Ovary (tissue), 9 donors: ENCODE results near the gene CR1L. TPM values are rescaled to one million over a fixed set of nuclear protein-coding genes. Genes with fewer than 3 reads are reported as not detected.
"Not testable (repeated sequence)": the region's sequence is repeated elsewhere in the genome, so short reads cannot be mapped to it uniquely, and the experiment has no call there.

ENCODE experiments used
- DNase-seq, 5 donors: peaks; one replicate each; pipeline ENCODE4 v3.0.0-alpha.2; 2019 to 2020
- H3K27ac ChIP-seq, 2 donors: fragments of 200-600 bp; one replicate each; pipeline versions ENCODE4 v1.5.1 to v1.8.0; 2019 to 2022
- H3K27me3 ChIP-seq: fragments of 200-600 bp; one replicate; pipeline ENCODE4 v1.8.0; 2022
- H3K36me3 ChIP-seq: fragments of 200-600 bp; sonication (generic); one replicate; pipeline ENCODE4 v1.5.1; 2019
- H3K4me1 ChIP-seq: one replicate; pipeline ENCODE4 v1.8.1; 2013; ENCODE audit warnings: mild to moderate bottlenecking, moderate library complexity; ENCODE audit not compliant: insufficient read depth
- H3K4me3 ChIP-seq: fragments of 200-600 bp; sonication (generic); one replicate; pipeline ENCODE4 v1.5.1; 2017
- H3K9me3 ChIP-seq, 2 donors: fragments of 200-600 bp in 1 of 2; sonication (generic) in 1 of 2; one replicate each; pipeline versions ENCODE4 v1.5.1 to v1.8.1; 2013 to 2019; ENCODE audit warnings: mild to moderate bottlenecking in 1 of 2, moderate library complexity in 1 of 2
- CTCF ChIP-seq, 3 donors: fragments of 450-650 bp in 2 of 3; fragments of 200-600 bp in 1 of 3; IDR thresholded peaks; one replicate each; pipeline versions ENCODE4 v1.5.1 to v1.8.0; 2016 to 2022; ENCODE audit warnings: antibody characterized with exemption in 3 of 3, mild to moderate bottlenecking in 1 of 3
- EP300 ChIP-seq: sonication (generic); formaldehyde crosslinking; IDR thresholded peaks from one replicate; pipeline ENCODE4 v1.6.1; 2017; ENCODE audit warnings: antibody characterized with exemption
- POLR2A ChIP-seq: fragments of 450-650 bp; IDR thresholded peaks from one replicate; pipeline ENCODE4 v1.6.1; 2017; ENCODE audit warnings: antibody characterized with exemption, mild to moderate bottlenecking, moderate library complexity
- WGBS, 3 donors: extraction: QIAGEN DNeasy Blood & Tissue Kit in 1 of 3; methylation state at CpG; one replicate each; pipeline versions ENCODE4 v1.1.5 to v1.1.7; 2013 to 2017; 5-methylcytosine and 5-hydroxymethylcytosine counted together
- intact Hi-C, 4 donors: fragments of 100-400 bp; cut with DNase I; formaldehyde crosslinking; loops; one replicate each; pipeline versions ENCODE4 v1.11.0 to v1.15.1; 2022 to 2023
- polyA plus RNA-seq, 2 donors: library from polyadenylated mRNA; stranded (reverse); fragments of 200-250 nt in 1 of 2; fragments of 350-450 nt in 1 of 2; fragmentation: Illumina TruSeq in 1 of 2; extraction: RNeasy Lipid Tissue Mini Kit (QIAGEN cat#74804) in 1 of 2; gene quantifications; one replicate each; pipeline ENCODE4 v1.2.3, GENCODE V29; 2013 to 2014
- total RNA-seq, 7 donors: library from RNA; depleted of rRNA in 2 of 7; stranded (reverse); fragments of >200 nt in 2 of 7; fragmentation: NEBNext Ultra II Directional in 3 of 7; extraction: Animal tissue kit (Norgen Biotek cat#: 25700) in 3 of 7; gene quantifications; one replicate each; pipeline versions ENCODE4 v1.1.0 to v1.2.4, GENCODE V29; 2016 to 2023
- donor health status: DM: no; HTN: no; CAD: no; lungs with moderate emphysema.
- donor health status: DM: no; HTN: no; CAD: no.
- donor health status: Bipolar disorder and iron deficiency.
- donor health status: DM: yes; HTN: yes; CAD: no.
- donor health status: DM: no; HTN: no; CAD: no.
- donor health status: DM: yes; HTN: yes; CAD: no.

The CR1L gene
- total and polyA plus RNA-seq, 9 donors = 0.92 TPM; not detected in 8

GRCh38 chr1:207612762-207613161 lies 32.2 kb upstream of the CR1L start:
- intact Hi-C loops = no loop called here
- no peak for DNase-seq
- 80 to 93% (median 84%) methylated on average over 11 of the region's 11 CpGs for WGBS, 3 donors

GRCh38 chr1:207619871-207620542 lies 24.9 kb upstream of the CR1L start:
- Histone ChIP-seq H3K36me3 (no peaks in the 10 kb centered on the region), H3K9me3 (no peaks in the 10 kb centered on the region), H3K4me1 (no peaks in the 10 kb centered on the region), H3K27me3 (no peaks in the 10 kb centered on the region), H3K4me3 (no peak overlapping the region), H3K27ac (no peak overlapping the region)
- WGBS, 3 donors = 42 to 47% (median 45%) methylated on average over 7 of the region's 7 CpGs
- intact Hi-C loops = no loop called here
- peak in 1 of 5 donors; percentile 10 for DNase-seq
- no peak for TF ChIP-seq POLR2A
- no peak for TF ChIP-seq EP300
- peak; percentile 14 to 26 (median 20) for TF ChIP-seq CTCF (IDR thresholded peaks at IDR 0.05)

More at GRCh38 chr1:207612762-207613161, 32.2 kb upstream of the CR1L start:
- Histone ChIP-seq H3K4me3 (no peak overlapping the region), H3K36me3 (no peaks in the 10 kb centered on the region), H3K4me1 (no peaks in the 10 kb centered on the region), H3K27me3 (no peaks in the 10 kb centered on the region), H3K27ac (no peak overlapping the region), H3K9me3 (peaks cover 0 to 3% of the 10 kb centered on the region in 2 donors)
- TF ChIP-seq EP300 = no peak
- no peak for TF ChIP-seq CTCF (IDR thresholded peaks at IDR 0.05)
- no peak for TF ChIP-seq POLR2A

- Histone ChIP-seq H3K9me3 (no peaks in the 10 kb centered on the region), H3K27ac (no peak overlapping the region), H3K4me1 (no peaks in the 10 kb centered on the region), H3K36me3 (no peaks in the 10 kb centered on the region), H3K4me3 (no peak overlapping the region), H3K27me3 (no peaks in the 10 kb centered on the region)
- DNase-seq = no peak
- intact Hi-C loops = no loop called here
- TF ChIP-seq POLR2A (no peak), EP300 (no peak), CTCF (IDR thresholded peaks at IDR 0.05) (no peak)
- 84 to 94% (median 94%) methylated on average over 2 of the region's 2 CpGs for WGBS, 3 donors
Measured at GRCh38 chr1:207620543-207620893, 24.4 kb upstream of the CR1L start.

GRCh38 chr1:207625504-207626071 lies 19.3 kb upstream of the CR1L start:
- H3K9me3 ChIP-seq, DNase-seq, intact Hi-C loops, H3K27ac ChIP-seq, H3K36me3 ChIP-seq, H3K4me3 ChIP-seq, H3K27me3 ChIP-seq, H3K4me1 ChIP-seq: not testable (repeated sequence)
- 75 to 95% (median 82%) methylated on average over 1 of the region's 1 CpG for WGBS, 3 donors

GRCh38 chr1:207626972-207627337 lies 18.0 kb upstream of the CR1L start:
- intact Hi-C loops = no loop called here
- 91 to 98% (median 98%) methylated on average over 1 of the region's 1 CpG for WGBS, 3 donors

More at GRCh38 chr1:207626972-207627337, 18.0 kb upstream of the CR1L start:
- H3K27ac ChIP-seq = no peak overlapping the region
- no peaks in the 10 kb centered on the region for H3K9me3 ChIP-seq
- no peaks in the 10 kb centered on the region for H3K36me3 ChIP-seq
- DNase-seq = no peak
- H3K4me3 ChIP-seq = no peak overlapping the region
- no peak for TF ChIP-seq POLR2A
- no peak for TF ChIP-seq EP300
- no peak for TF ChIP-seq CTCF (IDR thresholded peaks at IDR 0.05)
- H3K4me1 ChIP-seq = no peaks in the 10 kb centered on the region
- H3K27me3 ChIP-seq = no peaks in the 10 kb centered on the region
